GM12872 (cell line): ENCODE data around the gene OR6C2.

Experiments
- TF ChIP-seq, protein P1 (sequence below): IDR thresholded peaks from 3 replicates; pipeline ENCODE4 v1.5.1; 2011; ENCODE audit warnings: low read depth, mild to moderate bottlenecking, low read length, moderate library complexity; ENCODE audit not compliant: insufficient read depth

Gene OR6C2

GRCh38 chr12:55428331-55429243, 15.3 kb upstream of the OR6C2 start:
- TF ChIP-seq, protein P1, sequence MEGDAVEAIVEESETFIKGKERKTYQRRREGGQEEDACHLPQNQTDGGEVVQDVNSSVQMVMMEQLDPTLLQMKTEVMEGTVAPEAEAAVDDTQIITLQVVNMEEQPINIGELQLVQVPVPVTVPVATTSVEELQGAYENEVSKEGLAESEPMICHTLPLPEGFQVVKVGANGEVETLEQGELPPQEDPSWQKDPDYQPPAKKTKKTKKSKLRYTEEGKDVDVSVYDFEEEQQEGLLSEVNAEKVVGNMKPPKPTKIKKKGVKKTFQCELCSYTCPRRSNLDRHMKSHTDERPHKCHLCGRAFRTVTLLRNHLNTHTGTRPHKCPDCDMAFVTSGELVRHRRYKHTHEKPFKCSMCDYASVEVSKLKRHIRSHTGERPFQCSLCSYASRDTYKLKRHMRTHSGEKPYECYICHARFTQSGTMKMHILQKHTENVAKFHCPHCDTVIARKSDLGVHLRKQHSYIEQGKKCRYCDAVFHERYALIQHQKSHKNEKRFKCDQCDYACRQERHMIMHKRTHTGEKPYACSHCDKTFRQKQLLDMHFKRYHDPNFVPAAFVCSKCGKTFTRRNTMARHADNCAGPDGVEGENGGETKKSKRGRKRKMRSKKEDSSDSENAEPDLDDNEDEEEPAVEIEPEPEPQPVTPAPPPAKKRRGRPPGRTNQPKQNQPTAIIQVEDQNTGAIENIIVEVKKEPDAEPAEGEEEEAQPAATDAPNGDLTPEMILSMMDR, result no peak

GRCh38 chr12:55445357-55445756, 1.5 kb downstream of the OR6C2 start:
- TF ChIP-seq, protein P1, result no peak

- TF ChIP-seq, protein P1, result no peak
These were observed 2.5 kb downstream of the OR6C2 start for GRCh38 chr12:55446326-55446725.

DNA sequence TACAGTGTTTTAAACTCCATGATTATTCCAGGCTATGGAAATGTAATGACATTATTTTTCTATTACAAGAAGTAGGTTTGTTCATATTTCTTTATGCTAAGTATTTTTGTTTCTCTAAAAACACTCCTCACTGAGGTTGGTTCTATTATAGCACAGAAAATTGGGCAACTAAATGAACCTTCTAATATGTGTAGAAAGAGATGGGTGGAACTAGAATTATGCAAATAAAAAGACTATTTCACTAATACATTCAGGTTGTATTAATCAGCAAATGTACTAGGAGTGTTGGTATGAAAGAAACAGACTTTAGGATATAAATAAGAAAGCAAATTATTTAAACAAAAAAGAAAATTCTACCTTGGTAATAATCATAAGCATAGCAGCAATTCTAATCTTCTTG, 4.9 kb downstream of the OR6C2 start:
- TF ChIP-seq, protein P1, result no peak

DNA sequence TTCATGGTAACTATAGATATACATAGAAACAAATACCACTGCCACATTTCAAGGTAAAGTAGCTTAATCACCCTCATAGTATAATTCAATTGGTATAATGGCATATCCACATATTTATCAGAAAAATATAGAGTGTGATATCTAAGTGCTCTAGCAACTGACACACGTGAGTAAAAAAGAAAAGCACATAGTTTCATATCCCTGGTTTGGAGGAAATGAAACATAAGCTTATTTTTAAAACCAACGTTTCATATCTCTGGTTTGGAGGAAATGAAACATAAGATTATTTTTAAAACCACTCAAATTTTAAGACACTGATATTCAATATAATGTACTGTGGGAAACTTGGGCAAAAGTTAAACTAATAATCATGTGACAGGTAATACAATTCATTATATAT, 24.0 kb downstream of the OR6C2 start:
- TF ChIP-seq, protein P1, result no peak

DNA sequence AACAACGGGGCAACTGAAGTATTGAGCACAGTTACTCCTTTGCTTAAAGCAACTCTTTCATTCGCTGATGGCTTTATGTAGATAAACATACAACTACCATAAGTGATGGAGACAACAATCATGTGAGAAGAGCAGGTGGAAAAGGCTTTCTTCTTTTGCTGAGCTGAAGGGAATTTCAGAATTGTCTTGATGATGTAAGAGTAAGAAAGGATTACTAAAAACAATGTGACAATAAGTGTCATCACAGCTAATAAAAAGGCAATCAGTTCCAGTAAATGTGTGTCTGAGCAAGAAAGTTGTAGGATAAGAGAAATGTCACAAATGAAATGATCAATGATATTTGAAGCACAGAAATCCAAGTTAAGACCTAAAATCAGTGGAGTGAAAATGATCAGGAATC, 25.4 kb downstream of the OR6C2 start:
- TF ChIP-seq, protein P1, result no peak

GRCh38 chr12:55470088-55470829, 26.4 kb downstream of the OR6C2 start, which contains the start of gene OR6C70:
TSS of gene OR6C70 (minus strand) at chr12:55470138. CDS start at chr12:55470138, 0 bp downstream.
- TF ChIP-seq, protein P1, result no peak
